HG02938 (cell line): Measurements from ENCODE around the gene SLC2A4.

ENCODE experiments used
- ATAC-seq: cut with Tn5 transposase; IDR thresholded peaks from one replicate; pipeline ENCODE4 v1.9.1; 2021; ENCODE audit warnings: mild to moderate bottlenecking, moderate library complexity; ENCODE audit not compliant: unreplicated experiment

Gene SLC2A4

GRCh38 chr17:7263801-7264078, 17.8 kb upstream of the SLC2A4 start:
- ATAC-seq = no peak

- no peak for ATAC-seq
Observed at GRCh38 chr17:7266784-7267183, 14.7 kb upstream of the SLC2A4 start.

GRCh38 chr17:7279448-7279847, 2.1 kb upstream of the SLC2A4 start:
- no peak for ATAC-seq

DNA sequence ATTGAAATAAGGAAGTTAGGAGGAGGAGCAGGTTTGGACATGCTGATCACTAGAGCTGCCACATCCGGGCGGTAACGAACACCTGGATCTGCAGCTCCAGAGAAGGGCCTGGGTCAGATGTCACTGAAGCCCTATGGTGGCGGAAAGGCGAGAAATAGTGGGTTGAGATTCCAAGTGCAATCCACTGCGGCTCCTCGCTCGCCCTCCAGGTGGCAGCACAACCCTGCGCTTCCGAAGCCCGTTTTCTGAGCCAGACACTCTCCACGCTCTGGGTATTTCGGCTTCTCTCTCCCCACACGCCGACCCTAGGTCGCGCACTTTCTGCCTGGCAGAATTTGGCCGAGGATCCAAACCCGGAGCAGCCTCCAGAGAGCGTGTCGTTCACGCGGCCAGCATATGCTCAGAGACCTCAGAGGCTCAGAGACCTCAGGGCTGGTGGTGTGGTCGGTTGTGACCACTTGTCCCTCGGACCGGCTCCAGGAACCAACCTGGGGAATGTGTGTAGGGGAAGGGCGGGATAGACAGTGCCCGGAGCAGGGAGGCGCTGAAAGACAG, 922 bp upstream of the SLC2A4 start:
- ATAC-seq = peak; percentile 61

- ATAC-seq = no peak
Observed at GRCh38 chr17:7281953-7282751, 634 bp downstream of the SLC2A4 start.

GRCh38 chr17:7282752-7283321, 1.3 kb downstream of the SLC2A4 start:
- ATAC-seq = no peak

DNA sequence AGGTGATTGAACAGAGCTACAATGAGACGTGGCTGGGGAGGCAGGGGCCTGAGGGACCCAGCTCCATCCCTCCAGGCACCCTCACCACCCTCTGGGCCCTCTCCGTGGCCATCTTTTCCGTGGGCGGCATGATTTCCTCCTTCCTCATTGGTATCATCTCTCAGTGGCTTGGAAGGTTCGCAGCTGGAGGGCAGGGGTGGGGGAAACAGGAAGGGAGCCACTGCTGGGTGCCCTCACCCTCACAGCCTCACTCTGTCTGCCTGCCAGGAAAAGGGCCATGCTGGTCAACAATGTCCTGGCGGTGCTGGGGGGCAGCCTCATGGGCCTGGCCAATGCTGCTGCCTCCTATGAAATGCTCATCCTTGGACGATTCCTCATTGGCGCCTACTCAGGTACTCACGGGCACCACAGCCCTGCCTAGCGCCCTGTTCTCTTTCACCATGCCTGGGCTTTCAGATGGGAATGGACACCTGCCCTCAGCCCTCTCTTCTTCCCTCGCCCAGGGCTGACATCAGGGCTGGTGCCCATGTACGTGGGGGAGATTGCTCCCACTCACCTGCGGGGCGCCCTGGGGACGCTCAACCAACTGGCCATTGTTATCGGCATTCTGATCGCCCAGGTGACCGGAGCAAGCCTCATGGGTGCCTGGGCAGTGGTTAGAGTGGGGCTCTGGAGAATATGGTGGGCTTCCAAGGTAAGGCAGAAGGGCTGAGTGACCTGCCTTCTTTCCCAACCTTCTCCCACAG, 2.1 kb downstream of the SLC2A4 start:
- ATAC-seq = no peak

DNA sequence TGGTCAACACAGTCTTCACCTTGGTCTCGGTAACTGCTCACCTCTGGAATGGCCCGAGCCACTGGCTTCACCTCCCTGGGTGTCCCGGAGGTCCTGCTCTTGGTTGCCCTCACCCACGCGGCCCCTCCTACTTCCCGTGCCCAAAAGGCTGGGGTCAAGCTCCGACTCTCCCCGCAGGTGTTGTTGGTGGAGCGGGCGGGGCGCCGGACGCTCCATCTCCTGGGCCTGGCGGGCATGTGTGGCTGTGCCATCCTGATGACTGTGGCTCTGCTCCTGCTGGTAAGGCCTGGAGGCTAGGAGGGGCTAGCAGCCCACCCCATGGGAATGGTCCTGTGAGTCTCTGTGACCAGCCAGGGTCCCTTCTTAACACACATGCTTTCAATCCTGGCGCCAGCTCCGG, 3.4 kb downstream of the SLC2A4 start:
- no peak for ATAC-seq

DNA sequence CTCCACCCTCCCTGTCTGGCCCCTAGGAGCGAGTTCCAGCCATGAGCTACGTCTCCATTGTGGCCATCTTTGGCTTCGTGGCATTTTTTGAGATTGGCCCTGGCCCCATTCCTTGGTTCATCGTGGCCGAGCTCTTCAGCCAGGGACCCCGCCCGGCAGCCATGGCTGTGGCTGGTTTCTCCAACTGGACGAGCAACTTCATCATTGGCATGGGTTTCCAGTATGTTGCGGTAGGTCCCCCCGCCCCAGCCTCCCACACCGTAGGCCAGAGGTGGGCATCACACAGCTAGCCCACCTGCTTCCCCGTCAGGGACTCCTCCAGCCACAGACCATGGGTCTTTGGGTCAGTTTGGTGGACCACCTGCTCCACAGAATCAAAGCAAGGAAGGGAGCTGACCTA, 4.2 kb downstream of the SLC2A4 start:
- no peak for ATAC-seq

GRCh38 chr17:7289256-7290032, 7.9 kb downstream of the SLC2A4 start:
- no peak for ATAC-seq

DNA sequence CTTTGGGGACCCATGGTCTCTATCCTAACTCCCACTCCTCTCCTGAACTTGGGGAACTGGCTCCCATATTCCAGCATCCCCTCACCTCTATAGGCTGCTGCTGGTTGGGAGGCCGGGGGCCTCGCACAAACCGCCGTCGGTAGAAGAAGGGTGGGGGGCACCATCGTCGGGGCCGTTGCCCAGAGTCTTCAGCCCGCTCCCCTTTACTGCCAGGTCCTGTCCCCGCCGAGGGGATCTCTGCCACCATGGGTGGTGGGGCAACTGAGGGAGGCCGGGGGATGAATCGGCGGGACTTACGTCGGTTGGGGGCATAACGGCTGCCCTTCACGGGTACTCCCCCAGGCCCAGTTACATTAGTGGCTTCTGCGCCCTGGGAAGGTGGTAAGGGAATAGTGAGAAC, 8.6 kb downstream of the SLC2A4 start:
- ATAC-seq = no peak

DNA sequence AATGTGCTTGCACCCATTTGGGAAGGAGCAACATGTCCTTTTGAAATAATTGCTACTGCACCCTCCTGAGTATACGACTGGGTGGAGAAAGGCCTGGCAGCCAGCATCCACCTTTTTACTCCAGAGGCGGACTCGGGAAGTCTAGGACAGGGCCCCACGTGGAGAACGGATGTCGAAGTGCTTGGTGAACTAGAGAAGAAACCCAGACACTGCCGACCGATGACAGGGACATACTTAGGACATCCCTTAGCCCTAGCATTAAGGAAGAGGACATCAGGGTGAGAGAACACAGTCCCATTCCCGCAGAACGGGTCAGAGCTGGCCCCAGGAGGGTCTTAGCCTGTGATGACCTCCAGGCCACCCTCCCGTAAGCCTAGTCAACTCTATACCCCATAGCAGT, 9.2 kb downstream of the SLC2A4 start:
- no peak for ATAC-seq

DNA sequence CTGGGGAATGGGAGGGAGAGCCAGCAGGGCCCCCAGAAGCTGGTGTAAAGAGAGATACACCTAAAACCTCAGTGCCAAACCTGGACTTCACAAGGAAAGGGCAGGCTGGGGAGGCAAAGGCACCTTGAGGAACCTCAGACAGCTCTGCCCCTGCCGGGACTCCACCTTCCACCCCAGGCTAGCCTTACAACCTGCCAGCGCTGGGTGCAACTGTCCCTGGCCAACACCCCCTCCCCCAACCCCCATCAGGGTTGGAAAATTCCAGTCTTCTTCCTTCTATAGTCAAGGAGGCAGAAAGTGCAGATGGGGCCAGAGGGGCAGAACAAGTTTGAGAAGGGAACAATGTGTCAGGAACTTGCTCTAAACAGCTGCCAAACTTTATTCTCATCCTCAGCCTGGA, 10.7 kb downstream of the SLC2A4 start:
- ATAC-seq = no peak

DNA sequence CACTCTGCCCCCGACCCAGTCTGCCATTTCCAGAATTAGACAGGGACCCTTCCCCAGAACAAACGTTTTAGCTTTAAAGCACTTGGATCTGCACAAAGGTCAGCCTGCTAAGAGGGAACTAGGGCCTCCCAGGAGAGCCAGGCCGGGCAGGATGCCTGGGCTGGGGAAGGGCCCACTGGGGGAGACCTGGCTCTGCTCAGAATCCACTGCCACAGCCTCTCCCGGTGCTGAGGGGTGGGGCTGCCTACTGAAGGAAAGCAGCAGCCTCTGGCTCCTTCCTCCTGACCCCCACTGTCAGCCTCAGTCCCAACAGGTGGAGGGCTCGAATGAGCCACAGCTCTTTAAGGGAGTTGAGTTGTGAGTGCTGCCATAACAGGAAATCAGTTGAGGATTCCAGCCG, 11.2 kb downstream of the SLC2A4 start:
- ATAC-seq = no peak

- no peak for ATAC-seq
Observed at GRCh38 chr17:7293159-7293558, 11.6 kb downstream of the SLC2A4 start.

DNA sequence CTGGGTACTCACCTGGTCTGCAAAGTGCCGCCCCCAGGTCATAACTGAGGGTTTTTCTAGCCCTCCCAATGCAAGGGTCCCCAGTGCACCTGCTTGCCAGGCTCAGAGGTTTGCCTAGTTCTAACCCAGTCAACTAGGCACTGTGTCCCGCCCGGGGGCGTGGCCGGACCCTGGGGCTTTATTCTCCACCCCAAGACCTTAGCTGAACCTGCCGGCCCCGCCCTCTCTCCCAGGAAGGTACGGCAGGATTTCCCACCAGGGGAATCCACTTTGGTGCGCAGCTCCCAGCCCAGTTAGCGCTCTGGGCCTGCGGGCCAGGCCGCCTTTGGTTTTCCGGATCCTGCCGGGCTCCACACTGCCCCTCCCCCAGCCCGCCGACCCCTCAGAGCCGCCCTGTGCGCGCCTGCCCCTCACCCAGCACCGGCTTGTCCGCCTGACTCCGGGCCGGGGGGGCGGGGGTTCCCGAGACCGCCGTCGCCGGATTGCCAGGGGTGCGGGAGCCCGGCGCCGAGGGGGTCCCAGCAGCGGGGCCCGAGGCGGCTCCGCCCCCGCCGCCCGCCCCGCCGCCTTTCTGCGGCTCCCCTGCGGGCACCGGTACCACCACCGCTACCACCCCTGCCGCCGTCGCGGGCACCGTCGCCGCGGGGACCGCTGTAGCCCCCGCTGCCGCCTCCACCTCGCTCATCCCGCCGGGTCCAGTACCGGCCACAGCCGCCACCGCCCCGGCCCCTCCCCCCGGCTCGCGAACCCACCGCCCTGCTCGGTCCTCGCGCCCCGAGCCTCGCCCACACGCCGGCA, 12.5 kb downstream of the SLC2A4 start:
- no peak for ATAC-seq

DNA sequence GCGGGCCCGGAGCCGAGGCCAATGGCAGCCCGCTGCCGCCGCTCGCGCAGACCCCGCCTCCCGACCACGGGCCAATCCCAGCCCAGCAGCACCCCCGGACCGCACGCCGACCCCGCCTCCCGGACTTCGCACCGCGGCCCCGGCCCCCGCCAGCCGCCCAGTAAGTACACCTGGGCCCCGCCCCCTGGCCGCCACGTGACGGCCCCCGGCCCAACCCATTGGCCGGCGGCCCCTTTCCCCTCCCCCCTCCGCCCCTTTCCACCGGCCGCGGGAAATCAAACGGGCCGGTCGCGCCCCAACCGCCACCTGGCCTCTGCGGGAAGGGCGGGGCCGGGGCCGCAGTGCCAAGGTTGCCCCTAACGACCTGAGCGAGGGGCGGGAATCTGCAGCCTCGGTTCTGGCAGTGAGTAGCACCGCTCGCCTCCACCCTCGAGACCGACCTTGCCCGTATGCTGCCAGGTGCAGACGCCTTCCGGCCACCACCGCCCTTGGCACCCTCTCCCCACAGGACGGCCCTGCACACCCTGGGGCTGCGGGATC, 13.2 kb downstream of the SLC2A4 start, which contains the start of gene YBX2:
TSS of gene YBX2 (minus strand) at position 26 of the 540 bp plus-strand sequence. CDS start 139 bp downstream, outside the sequence.
- ATAC-seq = no peak

GRCh38 chr17:7295230-7296180, 14.0 kb downstream of the SLC2A4 start:
- ATAC-seq = no peak
